Middle frontal gyrus (tissue), 1 donor: ENCODE results near the gene RILP.

ENCODE experiments used
- DNase-seq: peaks from one replicate; pipeline ENCODE4 v3.0.0-alpha.2; 2015; ENCODE audit warnings: low spot score; ENCODE audit errors: extremely low spot score

The RILP gene

GRCh38 chr17:1629504-1630310, 20.0 kb downstream of the RILP start:
- no peak for DNase-seq

- peak; percentile 90 for DNase-seq
Observed at GRCh38 chr17:1628856-1629503, 20.7 kb downstream of the RILP start.

GRCh38 chr17:1627982-1628855, 21.4 kb downstream of the RILP start, which contains the start of gene SLC43A2:
Gene SLC43A2, minus strand, starts transcription at chr17:1628834. Its CDS starts 960 bp downstream, at chr17:1627874.
- peak; percentile 77 for DNase-seq

- no peak for DNase-seq
Observed at GRCh38 chr17:1627182-1627981, 22.3 kb downstream of the RILP start.

- DNase-seq: no peak
Observed at GRCh38 chr17:1626333-1626732, 23.3 kb downstream of the RILP start.

- DNase-seq: no peak
Observed at GRCh38 chr17:1625581-1625980, 24.1 kb downstream of the RILP start.

- no peak for DNase-seq
Observed at GRCh38 chr17:1625053-1625452, 24.6 kb downstream of the RILP start.

GRCh38 chr17:1624650-1625049, 25.0 kb downstream of the RILP start:
- DNase-seq: no peak

- DNase-seq: no peak
Observed at GRCh38 chr17:1623057-1623630, 26.5 kb downstream of the RILP start.

- no peak for DNase-seq
Observed at GRCh38 chr17:1621273-1621954, 28.3 kb downstream of the RILP start.

- no peak for DNase-seq
Observed at GRCh38 chr17:1620486-1620885, 29.2 kb downstream of the RILP start.

- no peak for DNase-seq
Observed at GRCh38 chr17:1617620-1618174, 32.0 kb downstream of the RILP start.

- no peak for DNase-seq
Observed at GRCh38 chr17:1616101-1616500, 33.6 kb downstream of the RILP start.

GRCh38 chr17:1612400-1612799, 37.3 kb downstream of the RILP start:
- DNase-seq: no peak

- DNase-seq: no peak
Observed at GRCh38 chr17:1611715-1612114, 38.0 kb downstream of the RILP start.

- no peak for DNase-seq
Observed at GRCh38 chr17:1608676-1609075, 41.0 kb downstream of the RILP start.

GRCh38 chr17:1607971-1608320, 41.7 kb downstream of the RILP start:
- DNase-seq: no peak

- DNase-seq: no peak
Observed at GRCh38 chr17:1606352-1606985, 43.2 kb downstream of the RILP start.

GRCh38 chr17:1605681-1606351, 43.9 kb downstream of the RILP start:
- DNase-seq: no peak
